NCI-H2107 (cell line): ENCODE results near the gene SMAD4.
"Not testable (repeated sequence)": the region's sequence is repeated elsewhere in the genome, so short reads cannot be mapped to it uniquely, and the experiment has no call there.

ENCODE experiments used
- DNase-seq: peaks from one replicate; lab custom pipeline; 2025; lab: John Stamatoyannopoulos, UW

The SMAD4 gene

DNA sequence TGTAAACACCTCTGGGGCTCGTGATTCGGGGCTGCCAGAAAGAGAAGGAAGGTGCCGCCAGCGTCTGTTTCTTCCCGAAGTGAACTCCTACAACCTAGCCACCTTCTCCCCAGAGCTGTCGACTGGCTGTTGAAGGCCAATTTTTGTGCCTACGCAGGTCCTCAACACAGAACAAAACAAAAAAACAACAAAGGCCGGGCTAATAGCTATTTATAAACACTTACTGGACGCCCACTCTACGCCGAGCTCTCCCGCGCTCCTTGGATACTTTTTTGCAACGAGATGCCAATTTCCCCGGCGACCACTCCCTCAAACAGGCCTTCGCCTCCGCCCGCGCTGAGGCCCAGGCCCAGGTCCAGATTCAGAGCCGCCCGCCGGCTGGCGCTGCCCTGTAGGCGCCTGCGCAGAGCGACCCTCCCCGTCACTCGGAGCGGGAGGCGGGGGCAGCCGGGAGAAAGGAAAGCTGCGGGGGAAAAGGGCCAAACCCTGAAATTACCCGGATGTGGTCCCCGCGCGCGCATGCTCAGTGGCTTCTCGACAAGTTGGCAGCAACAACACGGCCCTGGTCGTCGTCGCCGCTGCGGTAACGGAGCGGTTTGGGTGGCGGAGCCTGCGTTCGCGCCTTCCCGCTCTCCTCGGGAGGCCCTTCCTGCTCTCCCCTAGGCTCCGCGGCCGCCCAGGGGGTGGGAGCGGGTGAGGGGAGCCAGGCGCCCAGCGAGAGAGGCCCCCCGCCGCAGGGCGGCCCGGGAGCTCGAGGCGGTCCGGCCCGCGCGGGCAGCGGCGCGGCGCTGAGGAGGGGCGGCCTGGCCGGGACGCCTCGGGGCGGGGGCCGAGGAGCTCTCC is at the start of gene SMAD4:
Gene SMAD4, plus strand, starts transcription at position 520 of the 843 bp plus-strand sequence. CDS start 16,834 bp downstream, outside the sequence.
- DNase-seq = peak; percentile 98

DNA sequence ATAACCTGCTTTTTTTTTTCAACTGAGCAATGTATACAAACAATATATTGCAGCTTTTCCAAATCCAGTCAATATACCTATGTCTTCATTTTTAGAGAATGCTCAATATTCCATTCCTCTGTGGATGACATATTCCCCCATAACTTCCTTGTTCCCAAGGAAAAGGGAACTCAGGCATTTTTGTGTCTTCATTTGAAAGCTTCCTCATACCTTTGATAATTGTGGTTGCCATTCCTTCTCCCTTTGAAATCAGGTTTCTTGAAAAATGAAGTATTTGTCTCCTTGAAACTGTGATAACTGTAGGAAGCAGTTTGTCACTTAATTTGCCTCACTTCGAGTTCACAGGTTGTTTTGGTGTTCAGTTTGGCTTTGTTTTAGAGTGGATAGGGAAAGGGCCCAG is 48.6 kb upstream of the SMAD4 start:
- DNase-seq = no peak

DNA sequence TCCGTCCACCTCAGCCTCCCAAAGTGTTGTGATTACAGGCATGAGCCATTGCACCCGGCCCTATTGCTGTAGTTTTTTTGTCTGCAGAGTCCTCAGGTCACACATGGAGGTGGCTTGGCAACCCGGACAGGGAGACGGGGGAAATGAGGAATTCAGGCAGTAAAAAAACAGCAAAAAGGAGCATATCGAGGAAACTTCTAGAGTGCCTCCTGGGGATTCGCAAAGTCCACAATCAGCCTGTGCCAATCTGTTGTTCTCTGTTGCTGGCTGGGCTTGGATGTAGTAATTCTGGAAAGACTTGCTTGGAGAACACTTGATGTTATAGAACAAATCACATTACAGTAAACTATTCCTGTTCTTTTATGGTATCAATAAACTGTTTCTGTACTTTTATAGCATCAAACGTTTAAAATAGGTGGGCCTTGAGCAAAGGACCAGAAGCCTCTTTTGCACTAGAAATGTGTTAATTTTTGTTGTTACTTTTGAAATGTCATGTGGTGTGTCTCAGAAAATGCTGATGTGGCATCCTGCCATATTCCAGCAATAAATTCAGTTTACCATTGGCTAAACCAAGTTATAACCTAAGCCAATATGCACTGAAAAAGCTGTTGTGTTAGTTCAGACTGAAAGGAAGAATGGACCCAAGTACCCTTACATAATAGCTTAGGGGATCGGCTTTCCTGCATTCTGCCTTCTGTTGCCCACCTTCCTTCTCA is 47.8 kb upstream of the SMAD4 start:
- DNase-seq = no peak

DNA sequence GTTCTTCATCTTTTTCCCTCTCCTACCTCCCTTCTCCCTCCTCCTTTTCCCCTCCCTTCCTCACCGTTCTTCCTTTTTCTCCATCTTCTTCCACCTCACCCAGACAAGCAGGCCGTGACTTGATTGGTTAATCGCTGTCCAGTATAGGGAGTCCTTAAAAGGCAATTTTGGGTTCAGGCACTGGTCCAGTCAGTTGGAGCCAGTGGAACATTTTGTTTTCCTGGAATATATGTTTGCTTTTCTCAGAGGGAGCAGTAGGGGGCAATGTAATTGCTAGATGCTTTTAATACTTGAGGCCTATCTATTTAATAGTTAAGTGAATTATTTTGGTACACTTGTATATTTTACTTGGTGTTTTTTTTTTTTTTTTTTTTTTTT is 47.2 kb upstream of the SMAD4 start:
- DNase-seq = no peak

DNA sequence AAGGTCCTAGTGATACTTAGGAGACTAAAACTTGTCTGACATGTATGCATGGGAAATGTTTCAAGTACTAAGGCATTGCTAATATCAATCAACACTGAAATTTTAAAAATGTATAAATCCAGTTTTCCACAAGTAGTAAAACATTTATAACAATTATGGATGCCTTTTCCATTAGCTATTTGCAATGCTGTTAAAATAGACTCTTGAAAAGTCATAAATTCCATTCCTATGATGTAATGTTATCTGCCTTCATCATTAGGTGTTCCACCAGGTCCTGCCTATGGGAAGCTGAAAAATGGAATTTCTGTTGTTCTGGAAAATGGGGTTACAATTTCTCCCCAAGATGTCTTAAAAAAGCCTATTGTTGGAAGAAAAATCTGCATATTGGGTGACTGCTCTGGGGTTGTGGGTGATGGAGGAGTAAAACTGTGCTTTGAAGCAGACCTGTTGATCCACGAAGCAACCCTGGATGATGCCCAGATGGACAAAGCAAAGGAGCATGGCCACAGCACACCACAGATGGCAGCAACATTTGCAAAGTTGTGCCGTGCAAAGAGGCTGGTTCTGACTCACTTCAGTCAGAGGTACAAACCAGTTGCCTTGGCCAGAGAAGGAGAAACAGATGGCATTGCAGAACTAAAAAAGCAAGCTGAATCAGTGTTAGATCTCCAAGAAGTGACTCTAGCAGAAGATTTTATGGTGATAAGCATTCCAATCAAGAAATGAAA is 43.5 kb upstream of the SMAD4 start:
- no peak for DNase-seq

DNA sequence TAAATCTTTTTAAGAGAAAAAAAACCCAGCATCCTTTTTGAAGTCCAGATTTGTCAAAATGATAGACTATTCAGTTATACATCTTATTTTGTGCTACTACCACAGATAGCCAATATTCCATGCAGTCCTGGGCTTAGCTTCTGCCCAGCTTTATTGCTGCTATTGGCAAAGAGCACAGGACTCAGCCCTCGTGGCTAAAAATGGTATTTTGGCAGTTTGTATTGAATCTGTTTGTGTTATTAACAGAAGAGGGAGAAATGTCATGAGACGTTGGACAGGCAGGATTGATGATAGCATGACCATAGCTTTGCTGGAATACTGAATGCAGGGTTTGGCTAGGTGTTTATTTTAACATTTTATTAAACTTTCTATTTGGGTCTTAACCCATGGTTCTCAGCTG is 42.8 kb upstream of the SMAD4 start:
- DNase-seq = no peak

DNA sequence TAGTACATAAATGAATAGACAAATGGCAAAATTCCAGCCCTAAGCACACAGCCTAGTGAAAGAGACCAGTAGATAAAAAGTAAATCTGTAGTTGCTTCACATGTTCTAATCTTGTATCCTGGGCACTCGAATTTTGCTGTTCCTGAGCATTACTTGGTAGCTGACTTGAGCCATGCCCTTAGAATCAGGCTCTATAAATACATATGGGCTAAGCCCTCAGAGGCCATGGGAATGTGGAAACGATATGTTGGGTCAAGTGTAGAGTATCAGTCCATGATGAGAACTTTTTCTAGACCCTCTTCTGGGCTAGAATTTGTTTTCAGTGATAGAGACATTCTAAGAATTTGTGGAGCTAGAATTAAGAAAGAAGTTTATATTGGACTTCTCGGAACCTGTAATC is 40.3 kb upstream of the SMAD4 start:
- DNase-seq = no peak

DNA sequence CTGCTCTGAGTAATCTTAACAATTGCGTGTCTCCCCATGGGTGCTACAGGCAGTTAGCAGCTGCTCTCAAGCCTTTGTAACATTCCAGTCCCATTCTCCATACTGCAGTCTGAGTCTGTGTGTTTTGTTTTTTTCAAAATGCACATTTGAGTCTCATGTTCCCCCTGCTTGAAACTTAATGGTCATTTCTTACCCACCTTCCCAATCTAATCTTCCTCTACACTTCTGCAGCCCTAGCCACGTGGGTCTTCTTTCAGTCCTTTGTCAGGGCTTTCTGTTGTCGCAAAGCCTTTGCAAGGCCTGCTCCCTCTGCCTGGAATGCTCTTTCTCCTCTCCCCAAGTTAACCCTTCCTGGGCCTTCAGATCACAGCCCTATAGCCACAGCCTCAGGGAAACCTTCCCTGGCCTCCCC is 37.7 kb upstream of the SMAD4 start:
- DNase-seq = no peak

DNA sequence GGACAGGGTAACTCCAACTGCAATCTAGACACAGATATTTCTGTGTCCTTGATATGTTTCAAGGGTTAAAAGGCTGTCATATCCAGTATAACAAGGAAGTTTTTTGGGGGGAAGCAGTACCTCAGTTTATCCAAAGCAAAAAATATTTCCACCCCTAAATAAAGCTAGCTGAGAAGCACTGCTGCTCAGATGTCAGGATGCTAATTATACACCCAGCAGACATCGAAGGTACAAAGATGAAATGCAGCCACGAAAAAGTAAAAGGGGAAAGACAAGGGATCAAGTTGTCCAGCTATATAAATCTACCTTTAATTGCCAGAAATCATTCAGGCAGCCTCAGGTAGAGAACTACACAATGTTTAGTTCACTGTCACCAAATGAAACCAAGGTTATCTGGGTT is 36.0 kb upstream of the SMAD4 start:
- no peak for DNase-seq

DNA sequence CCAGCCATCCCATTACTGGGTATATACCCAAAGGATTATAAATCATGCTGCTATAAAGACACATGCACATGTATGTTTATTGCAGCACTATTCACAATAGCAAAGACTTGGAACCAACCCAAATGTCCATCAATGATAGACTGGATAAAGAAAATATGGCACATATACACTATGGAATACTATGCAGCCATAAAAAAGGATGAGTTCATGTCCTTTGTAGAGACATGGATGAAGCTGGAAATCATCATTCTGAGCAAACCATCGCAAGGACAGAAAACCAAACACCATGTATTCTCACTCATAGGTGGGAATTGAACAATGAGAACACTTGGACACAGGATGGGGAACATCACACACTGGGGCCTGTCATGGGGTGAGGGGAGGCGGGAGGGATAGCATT is 26.8 kb upstream of the SMAD4 start:
- not testable (repeated sequence) for DNase-seq

DNA sequence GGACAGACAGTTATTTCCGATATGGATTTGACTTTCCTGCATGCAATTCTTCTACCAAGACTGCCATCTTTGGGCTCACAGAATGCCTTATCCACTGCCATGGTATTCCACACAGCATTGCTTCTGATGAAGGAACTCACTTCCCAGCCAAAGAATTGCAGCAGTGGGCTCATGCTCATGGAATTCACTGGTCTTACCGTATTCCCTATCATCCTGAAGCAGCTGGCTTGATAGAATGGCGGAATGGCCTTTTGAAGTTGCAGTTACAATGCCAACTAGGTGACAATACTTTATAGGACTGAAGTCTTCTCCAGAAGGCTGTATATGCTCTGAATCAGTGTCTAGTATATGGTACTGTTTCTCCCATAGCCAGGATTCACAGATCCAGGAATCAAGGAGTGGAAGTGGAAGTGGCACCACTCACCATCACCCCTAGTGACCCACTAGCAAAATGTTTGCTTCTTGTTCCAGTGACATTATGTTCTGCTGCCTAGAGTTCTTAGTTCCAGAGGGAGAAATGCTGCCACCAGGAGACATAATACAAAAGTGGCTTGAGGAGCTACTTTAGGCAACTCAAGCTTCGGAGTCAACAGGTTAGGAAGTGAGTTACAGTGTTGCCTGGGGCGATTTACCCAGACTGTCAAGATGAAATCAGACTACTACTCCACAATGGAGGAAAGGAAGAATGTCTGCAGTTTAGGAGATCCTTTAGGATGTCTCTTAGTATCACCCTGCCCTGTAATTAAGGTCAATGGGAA is 23.8 kb upstream of the SMAD4 start:
- DNase-seq = no peak

DNA sequence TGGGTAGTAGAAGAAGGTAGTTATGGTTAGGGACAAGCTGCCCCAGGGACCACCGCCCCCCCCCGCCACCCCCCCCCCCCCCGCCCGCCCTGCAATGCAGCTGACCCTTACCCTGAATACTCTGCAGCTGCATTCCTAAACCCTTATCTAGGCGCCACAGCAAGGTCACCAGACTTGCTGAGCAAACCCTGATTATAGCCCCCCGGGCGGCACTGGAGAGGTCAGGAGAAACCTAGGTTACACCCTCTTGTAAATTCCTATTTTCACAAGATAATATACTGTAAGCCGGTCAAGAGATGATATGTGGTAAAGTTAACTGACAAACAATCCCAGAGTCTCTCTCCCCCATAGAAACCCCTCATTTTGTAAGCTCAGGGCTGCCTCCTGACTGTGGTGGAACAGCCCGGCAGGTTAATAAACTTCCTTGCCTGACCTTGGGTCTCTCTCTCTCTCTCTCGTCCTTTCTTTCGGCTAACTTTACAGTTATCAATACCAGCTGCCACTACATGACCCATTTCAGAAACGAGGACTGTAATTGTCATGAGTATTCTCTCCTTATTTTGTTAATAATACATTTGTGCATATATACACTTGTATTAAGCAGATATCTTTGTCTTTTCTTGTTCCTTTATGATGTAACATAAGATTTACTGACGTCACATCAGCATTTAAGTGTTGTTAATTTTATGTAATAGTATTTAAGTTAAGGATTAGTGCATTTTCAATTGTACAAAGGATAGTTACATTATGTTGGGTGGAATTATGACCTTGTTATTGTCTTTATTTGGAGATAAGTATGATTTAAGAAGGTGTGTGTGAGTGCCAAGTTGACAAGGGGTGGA is 22.8 kb upstream of the SMAD4 start:
- no peak for DNase-seq

DNA sequence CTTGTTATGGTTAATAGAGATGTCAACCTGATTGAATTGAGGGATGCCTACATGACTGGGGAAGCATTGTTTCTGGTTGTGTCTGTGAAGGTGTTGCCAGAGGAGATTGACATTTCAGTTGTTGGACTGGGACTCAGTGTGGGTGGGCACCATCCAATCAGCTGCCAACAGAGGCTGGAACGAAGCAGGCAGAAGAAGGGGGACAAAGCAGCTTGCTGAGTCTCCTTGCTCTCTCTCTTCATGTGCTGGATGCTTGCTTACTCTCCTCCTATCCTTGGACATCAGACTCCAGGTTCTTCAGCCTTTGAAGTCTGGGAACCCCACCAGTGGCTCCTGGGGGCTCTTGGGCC is 22.2 kb upstream of the SMAD4 start:
- DNase-seq = no peak

DNA sequence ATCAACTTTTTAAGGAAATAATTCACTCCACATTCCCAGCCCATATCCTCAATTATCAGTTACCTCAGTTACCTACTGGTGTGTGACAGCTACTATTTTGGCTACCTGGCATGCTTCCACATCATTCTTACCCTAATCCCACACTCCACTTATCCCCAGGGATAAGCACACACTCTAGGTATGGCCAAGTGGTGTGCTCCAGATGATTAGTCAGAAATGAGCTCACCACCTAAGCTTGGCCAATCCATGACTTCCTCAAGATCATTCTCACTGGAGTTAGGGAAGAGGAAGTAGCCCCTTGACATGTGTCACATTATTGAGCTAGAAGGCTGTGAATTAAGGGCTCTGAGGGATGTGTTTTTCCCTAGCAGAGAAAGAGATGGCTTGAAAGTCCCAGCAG is 20.9 kb upstream of the SMAD4 start:
- DNase-seq = peak; percentile 85

DNA sequence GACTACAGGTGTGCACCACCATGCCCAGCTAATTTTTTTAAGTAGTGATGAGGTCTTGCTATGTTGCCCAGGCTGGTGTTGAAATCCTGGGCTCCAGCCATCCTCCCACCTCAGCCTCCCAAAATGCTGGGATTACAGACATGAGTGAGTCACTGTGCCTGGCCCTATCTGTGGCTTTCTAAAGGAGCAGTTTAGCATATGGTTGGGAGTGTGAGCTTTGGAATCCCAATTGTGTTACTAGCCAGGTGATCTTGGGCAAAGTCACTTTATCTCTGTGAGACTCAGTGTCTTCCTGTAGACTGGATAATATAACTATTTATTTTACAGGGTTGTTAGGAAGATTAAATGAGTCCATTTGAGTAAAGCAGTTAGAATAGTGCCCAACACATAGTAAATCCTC is 19.8 kb upstream of the SMAD4 start:
- no peak for DNase-seq

DNA sequence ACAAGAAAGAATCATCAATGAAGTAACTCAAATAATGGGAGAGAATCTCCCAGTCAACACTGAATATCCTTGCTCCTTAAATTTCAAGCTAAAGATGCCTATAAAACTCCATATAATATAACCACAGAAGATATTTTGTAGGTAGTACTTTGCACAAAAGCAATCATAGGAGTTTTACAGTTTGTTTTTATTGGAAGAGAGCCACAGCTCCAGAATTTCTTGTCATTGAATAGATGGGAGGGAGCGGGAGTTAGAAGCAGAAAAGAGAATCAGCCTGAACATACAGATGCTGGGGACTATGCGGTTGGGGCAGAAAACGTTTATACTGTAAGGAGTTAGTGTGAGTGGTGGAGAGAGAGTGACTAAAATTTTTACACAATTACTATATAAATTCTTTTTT is 18.3 kb upstream of the SMAD4 start:
- no peak for DNase-seq

DNA sequence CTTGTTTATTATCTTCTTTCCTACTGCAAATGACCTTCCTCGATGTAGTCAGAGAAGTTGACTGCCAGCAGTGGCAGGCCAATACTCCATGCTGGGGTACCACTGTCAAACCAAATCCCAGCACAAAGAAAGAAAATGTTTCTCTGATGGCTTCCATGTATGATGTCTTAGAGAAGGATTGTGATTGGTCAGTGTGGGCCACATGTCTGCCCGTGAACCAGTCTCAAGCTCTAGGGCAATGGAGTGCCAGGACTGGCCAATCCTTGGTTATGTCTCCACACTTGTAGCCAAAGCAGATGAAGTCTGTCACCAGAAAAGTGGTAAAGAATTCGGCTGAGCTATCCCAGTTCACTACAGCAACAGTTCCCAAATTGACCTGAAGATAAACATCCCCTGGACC is 17.6 kb upstream of the SMAD4 start:
- no peak for DNase-seq

DNA sequence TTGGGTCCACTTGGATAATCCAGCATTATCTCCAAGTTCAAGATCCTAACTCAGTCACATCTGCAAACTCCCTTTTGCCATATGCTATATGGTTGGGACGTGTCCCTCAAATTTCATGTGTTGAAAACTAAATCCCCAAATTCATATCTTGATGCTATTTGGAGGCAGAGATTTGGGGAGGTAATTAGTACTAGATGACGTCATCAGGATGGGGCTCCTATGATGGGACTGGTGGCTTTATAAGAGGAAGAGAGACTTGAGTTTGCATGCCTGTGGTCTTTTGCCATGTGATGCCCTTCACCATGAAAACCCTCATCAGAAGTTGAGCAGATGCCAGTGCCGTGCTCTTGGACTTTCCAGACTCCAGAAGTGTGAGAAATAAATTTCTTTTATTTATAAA is 16.8 kb upstream of the SMAD4 start:
- DNase-seq = no peak

DNA sequence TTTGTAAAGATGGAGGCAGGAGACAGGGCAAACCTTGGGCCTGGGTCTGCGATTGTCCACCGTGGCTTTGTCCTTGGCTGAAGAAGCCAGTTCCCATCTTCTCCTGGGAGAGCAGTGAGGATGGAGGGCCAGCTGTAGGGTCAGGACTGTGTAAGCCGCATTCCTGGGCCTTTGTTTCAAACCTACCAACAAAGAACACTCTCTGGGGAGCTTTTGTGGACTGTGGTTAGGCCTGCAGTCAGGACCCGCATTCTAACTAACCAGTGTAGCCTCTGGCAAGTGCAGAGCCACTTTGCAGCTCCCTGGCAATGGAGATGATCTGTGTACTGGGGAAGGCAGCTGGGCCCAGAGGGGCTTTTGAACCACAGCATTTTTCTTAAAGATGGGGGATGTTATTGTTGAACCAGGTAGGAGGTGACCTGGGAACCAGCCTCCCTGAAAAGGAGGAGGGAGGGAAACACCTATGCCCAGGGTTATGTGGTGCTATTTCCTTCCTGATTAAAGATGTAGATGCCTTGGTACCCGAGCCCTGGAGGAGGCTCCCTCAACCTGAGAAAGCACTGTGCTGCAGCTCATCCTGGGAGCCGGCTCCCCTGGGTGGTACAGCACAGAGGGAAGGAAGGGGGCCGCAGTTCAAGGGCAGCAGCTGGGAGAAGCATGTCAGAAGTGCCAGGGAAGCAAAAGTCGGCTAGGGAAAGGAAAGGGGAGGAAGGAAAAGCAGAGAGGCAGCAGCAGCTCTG is 12.7 kb upstream of the SMAD4 start:
- DNase-seq = peak; percentile 14

DNA sequence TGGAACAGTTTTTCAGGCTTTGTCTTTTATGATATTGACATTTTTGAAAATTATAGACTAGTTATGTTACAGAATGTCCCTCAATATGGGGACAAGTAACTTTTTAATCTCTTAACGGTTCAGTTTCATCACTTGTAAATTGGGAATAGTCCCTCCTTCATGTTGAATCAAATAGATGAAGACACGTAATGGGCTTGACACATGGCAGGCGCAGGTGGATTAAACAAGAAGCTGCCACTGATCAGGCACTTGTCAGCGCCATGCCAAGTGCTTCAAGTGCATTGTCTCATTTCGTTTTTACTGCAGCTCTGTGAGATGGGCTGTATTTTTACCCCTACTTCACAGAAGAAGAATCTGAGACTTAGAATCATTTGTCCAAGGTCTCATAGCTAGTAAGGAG is 9.5 kb upstream of the SMAD4 start:
- no peak for DNase-seq
